HG03442 (cell line): Measurements from ENCODE around the gene SPTLC2.
"Not testable (repeated sequence)": the region's sequence is repeated elsewhere in the genome, so short reads cannot be mapped to it uniquely, and the experiment has no call there.

ENCODE experiments used
- ATAC-seq: cut with Tn5 transposase; IDR thresholded peaks from one replicate; pipeline ENCODE4 v1.9.1; 2021; ENCODE audit warnings: mild to moderate bottlenecking, moderate library complexity; ENCODE audit not compliant: unreplicated experiment

SPTLC2 gene

DNA sequence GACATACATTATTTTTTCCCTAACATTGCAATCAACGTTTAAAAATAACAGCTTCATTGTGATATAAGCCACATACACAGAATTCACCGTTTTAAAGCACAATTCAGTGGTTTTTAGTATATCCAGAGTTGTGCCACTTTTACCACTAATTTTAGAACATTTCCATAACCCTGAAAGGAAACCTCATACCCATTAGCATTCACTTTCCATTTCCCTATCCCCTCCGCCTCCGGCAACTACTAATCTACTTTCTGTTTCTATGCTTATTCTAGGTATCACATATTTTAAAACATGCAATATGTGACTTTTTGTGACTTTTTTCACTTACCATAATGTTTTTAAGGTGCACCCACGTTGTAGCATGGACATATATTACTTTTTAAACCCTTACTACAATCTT lies 62.2 kb downstream of the SPTLC2 start:
- peak; percentile 57 for ATAC-seq

DNA sequence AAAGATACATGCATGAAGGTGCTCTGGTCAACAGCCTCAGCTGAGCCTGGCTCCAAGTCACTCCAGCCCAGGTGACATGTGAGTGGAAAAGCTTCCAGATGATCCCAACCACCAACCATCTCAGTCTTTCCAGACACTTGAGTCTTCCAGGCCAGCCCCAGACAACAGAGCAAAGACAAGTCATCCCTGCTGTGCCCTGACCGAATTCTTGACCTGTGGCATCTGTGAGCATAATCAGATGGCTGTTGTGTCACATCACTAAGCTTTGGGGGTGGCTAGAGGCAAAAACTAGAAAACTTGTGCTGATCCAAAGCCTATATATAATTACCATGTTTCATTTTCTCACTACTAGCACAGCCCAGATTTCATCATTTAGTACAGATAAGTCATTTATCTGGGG lies 67.0 kb downstream of the SPTLC2 start:
- no peak for ATAC-seq

DNA sequence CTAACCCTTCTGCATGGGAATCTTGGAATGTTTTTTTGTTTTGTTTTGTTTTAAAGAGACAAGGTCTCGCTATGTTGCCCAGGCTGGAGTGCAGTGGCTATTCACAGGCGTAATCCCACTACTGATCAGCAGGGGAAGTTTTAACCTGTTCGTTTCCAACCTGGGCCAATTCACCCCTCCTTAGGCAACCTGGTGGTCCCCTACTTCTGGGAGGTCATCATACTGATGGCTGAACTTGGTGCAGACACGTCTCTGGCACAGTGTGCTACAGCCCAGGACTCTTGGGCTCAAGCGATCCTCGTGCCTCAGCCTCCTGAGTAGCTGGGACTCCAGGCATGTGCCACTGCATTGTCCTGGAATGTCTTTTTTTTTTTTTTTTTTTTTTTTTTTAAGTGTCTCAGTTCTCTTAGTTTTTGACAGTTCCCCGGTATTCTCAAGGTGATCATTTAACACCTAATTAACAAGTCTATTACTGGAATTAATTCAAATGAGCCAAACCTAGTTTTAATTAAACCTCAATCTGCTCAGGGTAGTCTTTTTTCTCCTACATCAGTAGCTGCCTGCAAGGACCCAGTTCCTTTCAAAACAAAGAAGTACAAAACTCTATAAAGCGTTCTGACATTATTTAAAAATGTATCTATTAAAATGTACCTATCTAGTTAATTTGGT lies 68.8 kb downstream of the SPTLC2 start:
- no peak for ATAC-seq

DNA sequence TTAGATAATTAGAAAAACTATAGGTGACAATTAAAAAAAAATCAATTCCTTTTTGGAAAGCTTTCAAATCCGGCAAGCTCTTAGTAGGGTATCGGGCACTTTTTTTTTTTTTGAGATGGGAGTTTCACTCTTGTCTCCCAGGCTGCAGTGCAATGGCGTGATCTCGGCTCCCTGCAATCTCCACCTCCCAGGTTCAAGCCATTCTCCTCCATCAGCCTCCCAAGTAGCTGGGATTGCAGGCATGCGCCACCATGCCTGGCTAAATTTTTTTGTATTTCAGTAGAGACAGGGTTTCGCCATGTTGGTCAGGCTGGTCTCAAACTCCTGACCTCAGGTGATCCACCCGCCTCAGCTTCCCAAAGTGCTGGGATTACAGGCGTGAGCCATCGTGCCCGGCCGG lies 71.3 kb downstream of the SPTLC2 start:
- ATAC-seq, result not testable (repeated sequence)

DNA sequence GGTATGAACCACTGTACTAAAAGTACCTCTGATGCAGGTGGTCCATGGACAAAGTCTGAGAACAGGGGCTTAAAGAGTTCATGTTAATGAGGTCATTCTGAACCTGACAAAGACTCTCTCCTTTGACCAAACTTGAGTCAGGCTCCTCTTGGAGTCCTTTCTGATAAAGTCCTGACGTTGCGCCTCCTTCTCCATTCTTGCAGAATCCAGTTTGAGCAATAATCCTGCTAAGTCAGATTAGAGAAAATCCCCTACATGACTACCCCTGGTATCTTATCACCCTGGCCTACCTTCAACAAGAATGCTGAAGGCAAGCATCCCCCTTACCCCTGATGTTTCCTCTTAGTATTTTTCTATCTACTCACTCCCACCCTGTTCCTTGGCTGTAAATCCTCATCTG lies 71.9 kb downstream of the SPTLC2 start:
- ATAC-seq, result no peak

DNA sequence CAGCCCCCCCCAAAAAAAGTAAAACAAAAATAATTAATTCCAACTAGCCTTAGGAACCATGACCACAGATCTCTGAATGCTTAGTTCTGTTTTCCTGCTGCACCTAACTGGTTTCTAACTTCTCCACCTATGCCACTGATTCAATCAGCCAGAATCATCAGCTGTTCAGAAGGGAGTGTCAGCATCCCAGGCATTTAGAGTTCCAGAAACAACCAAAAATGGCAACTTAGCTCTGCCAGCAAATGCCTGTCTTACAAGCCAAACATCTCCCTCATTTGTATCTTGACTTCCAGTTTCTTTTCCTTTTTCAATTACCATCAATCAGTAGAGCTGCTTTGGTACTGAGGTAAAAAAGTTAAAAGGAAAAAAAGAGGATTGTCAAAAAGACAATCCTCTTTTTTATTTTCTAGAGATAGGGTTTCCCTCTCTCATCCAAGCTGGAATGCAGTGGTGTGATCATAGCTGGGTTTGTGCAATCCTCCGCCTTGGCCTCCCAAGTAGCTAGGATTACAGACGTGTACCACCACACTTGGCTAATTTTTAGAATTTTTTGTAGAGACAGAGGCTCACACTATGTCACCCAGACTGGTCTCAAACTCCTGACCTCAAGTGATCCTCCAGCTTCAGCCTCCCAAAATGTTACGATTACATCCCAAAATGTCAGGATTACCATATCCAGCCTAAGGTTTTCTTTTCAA lies 72.7 kb downstream of the SPTLC2 start:
- ATAC-seq, result no peak

DNA sequence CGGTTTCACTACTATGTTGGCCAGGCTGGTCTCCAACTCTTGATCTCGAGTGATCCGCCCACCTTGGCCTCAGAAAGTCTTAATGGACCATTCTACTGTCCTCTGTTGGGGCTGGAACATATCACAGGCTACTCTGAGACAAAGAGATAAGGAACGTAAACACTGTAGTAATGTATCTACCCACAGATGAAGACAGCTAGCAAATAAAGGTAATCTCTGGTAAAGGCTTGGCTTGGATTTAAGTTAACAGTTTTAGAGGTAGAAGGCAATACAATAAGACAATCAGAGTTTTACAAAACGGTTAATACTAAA lies 73.2 kb downstream of the SPTLC2 start:
- no peak for ATAC-seq

DNA sequence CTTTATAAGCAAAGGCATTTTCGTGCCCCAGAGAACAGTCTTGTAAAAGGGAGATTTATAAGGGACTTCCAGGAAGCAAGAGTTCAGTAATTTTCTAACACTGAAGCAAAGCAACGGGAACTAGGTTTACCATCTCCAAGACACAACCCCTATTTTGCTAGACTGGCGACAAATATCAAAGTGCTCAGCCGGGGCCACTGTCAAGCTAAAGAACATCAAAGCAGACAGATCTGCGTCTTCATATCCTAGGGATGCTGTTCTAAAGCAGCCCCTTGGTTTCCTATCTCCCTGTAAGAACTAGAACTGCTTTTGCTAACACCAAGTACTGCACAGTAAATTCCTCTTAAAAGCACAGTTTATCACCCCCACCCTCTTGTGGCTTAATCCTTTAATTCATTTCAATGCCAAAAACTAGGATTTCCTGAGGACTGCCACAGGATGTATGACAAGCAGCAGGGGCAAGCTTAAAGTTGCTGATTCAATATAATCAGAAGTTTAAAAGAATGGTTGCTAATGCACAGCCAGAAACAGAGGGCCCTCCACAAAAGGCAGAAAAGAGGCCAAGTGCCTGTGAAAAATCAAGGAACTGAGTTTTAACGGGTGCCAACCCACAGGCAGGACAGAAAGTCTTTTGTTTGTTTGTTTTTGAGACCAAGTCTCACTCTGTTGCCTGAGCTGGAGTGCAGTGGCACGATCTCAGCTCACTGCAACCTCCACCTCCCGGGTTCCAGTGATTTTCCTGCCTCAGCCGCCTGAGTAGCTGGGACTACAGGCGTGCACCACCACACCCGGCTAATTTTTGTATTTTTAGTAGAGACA lies 73.8 kb downstream of the SPTLC2 start:
- no peak for ATAC-seq

DNA sequence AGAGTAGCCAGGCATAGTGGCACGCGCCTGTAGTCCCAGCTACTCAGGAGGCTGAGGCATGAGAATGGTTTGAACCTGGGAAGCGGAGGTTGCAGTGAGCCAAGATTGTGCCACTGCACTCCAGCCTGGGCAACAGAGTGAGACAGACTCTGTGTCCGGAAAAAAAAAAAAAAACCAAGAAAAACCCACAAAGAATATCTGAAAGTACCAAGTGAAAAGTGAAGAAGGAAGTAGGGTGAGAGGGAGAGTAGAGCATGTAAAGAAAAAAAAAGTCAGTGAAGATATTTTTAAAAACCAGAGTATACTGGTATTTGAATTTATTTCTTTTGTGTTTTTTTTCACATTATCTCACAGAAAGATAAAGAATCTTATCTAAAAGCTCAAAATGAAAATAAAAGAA lies 74.5 kb downstream of the SPTLC2 start:
- ATAC-seq, result no peak

DNA sequence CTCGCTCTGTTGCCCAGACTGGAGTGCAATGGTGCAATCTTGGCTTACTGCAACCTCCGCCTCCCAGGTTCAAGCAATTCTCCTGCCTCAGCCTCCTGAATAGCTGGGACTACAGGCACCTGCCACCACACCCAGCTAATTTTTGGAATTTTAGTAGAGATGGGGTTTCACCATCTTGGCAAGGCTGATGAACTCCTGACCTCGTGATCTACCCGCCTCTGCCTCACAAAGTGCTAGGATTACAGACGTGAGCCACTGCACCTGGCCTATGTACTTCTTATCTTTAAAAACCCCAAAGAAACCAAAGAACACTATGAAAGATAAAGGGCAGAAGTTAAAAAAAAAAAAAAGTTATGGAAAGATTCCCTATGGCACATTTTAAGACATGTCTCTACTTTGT lies 79.5 kb downstream of the SPTLC2 start:
- ATAC-seq, result not testable (repeated sequence)

DNA sequence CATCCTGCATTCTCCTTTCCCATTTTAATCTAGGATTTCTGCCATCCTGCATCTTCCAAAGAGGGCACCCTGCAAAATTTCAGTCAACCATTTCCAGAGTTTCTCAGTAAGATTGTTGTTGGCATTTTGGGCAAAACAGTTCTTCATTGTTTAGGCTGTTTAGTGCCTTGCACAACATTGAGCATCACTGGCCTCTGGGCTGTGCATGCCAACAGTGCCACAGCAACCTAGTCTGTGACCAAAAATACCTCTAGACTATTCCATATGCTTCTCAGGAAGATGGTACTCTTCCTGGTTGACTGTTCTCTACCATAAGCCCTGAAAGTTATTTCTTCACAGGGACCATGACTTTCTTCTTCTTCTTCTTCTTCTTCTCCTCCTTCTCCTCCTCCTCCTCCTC lies 85.4 kb downstream of the SPTLC2 start:
- no peak for ATAC-seq

DNA sequence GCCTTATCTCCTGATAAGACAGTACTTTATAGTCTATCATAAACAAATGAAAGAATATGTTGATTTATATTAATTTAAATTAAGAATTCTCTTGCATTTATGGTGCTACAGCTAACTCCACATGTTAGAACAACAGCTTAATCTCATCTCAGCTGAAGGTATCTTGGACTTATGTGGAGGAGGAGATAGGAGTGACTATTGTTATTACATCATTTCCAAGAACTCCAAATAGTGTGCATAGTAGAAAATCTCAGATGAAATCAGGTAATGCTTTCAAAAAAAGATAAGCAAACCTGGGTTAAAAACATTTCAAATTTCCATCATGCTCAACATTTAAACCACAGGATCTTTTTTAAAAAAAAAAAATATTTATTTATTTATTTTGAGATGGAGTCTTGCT lies 86.5 kb downstream of the SPTLC2 start:
- no peak for ATAC-seq

DNA sequence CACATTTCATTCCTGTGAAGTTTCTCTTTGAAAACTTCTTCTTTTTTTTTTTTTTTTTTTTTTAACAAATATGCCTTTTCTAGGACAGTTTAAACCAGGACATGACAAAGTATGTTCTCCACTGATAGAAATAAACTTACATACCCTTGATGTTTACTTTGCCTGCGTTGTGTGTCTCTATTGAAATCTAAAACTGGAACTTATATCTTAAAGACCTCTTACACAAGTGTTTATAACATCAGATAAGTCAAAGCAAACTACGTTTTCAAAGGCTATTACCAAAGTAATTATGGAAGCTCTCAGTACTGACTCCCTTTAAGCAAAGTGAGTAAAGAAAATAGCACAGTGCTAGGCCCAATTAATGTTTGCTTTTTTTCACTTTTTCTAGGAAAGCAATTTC lies 87.2 kb downstream of the SPTLC2 start:
- no peak for ATAC-seq

DNA sequence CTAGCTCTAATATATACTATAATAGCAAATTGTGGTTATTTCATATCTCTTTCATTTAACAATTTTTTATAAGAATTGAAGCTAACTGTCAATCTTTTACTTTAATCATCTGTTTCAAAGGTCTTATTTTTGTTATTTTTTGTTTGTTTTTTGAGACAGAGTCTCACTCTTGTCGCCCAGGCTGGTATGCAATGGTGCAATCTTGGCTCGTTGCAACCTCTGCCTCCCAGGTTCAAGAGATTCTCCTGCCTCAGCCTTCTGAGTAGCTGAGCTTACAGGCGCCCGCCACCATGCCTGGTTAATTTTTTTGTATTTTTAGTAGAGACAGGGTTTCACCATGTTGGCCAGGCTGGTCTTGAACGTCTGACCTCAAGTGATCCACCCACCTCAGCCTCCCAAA lies 87.7 kb downstream of the SPTLC2 start:
- ATAC-seq, result not testable (repeated sequence)

DNA sequence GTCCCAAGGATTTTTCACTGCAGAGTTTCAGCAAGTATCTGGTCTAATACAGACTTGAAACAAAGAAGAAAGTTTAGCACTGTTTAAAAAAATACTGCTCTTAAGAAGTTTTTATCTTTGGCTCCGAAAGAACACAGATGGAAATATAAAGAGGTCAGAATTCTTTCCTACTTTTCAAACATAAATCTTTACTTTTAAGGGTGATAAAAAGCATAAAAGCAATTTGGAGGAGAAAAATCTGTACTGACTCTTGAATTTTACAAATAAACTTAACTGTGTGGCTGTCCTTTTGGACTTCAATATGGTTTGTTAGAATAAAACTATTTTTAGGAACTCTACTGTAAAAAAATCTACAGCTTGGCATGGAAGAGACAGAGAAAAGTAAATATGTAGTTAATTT lies 90.2 kb downstream of the SPTLC2 start:
- no peak for ATAC-seq

DNA sequence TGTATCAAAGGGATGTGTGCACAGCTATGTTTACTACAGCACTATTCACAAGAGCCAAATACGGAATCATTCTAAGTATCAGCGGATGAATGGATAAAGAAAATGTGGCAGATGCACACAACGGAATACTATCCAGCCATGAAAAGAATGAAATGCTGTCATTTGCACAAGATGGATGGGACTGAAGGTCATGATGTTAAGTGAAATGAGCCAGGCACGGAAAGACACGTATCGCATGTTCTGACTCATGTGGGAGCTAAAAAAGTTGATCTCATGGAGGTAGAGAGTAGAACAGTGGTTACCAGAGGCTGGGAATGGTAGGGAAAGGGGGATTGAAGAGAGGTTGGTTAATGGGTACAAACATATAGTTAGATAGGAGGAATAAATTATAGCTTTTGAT lies 91.9 kb downstream of the SPTLC2 start:
- ATAC-seq, result no peak

DNA sequence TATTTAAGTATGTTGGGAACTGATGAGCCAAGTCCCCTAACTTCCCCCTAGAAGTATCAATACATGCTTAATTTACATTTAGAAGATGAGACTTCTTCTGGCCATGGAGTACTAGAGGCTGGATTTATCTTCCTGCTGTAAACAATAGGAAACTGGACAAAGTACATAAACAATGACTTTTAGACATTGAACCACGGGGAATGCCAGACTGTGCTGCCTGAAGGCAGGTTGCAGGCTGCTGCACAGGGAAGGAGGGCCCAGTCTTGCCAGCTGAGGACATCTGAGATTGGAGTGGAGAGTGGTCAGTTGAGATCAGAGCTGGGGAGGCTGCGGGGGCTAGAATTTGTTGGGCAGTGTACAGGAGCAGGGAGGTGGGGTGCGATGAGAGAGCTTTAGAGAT lies 93.3 kb downstream of the SPTLC2 start:
- no peak for ATAC-seq

DNA sequence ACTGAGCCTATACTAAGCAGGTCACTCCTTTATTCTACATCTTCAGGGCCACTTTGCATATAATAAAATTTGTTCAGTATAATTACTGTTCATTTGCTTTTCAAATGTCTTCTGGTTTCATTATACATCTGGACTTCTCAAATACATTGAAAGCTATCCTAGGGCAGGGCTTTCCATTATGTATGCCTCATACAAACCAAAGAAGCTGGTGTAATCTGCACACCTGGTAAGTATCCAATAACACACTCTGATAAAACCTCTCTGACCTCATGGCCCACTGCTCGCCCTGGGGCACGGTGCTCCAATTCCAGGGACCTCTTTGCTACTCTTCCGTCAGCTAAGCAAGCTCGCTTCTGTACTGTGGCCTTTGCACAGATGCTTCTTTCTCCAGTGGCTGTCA lies 95.9 kb downstream of the SPTLC2 start:
- no peak for ATAC-seq

DNA sequence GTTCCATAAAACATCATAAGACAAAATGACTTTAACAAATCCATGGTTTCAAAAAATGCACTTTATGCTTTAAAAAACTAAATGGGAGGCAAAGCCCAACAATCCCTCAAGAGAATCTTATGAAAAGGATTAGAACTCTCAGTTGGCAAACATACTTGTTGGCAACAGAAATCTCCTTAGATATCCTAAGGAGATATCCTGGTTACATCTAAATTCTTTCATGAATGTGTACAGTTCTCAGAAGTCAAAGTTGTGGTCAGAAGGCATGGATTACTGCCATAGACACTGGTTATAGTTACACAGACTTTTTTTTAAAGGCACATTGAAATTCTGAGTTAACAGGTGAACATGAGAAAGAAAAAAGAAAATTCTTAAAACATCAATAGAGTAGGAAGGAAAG lies 100.3 kb downstream of the SPTLC2 start:
- no peak for ATAC-seq

DNA sequence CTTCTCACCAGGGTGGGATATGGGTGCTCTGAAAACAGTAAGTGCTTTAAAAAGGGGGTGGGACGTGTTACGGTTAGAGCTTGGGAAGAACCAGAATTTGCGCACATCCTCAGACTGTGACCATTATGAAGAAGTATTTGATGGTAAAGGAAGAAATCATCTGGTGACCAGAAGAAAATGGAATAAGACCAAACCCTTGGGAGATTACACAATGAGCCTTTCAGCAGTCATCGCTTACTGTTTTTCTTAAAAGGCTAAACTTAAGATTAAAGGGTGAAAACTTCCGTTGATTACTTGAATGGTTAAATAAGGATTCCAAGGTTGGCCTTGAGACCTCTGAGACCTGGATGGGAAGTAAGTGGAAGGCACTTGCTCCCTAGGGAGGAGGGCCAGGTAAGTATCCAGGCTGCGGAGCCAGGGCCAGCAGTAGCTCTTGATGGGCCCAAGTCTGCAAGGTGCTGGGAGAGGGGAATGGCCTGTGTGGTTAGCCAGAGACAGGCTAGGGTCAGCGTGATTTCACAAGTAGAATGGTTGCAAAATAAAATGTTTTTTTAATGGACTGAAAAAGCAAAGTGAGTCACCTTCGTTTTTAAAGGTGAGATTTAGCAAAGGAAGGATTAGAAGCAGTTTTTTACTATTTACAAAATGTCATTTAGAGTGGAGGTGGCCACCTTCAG lies 104.8 kb downstream of the SPTLC2 start:
- ATAC-seq, result no peak

DNA sequence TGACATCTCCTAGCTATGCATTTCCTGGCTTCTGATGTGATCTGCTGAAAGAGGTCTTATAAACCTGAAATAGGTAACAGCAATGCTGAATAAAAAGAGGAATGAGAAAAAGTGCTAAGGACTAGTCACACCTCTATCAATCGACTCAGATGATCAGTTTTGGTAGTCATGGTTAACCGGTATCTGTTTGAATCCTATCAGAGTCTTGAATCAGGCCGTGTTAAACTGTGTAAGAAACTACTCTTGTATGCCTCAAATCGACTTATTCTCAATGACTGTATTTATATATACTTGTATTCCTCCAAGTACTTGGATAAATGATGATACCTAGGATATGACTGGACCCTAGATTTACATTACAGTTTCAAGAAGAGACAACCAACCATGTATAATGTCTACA lies 107.1 kb downstream of the SPTLC2 start:
- ATAC-seq, result no peak

DNA sequence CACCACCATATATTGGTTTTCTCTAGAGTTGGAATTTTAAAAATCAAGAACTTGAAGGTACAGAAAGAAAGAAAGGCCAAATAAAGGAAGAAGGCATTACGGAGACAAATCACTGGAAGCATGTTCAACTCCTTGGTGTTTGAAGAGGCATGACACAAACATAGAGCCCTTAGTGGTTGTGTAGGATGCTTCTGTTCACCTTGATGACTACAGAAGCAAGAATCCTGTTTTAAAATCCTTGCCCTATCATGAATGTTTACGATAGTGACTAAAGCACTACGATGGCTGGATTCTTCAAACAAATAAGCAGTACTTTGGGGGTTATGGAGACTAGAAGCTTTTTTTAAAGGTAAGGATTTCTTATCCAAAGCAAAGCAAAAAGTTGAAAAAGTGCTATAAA lies 107.6 kb downstream of the SPTLC2 start:
- ATAC-seq, result no peak
